GM21529 (cell line): ENCODE data around the gene HARS2.
"Not testable (repeated sequence)": the region's sequence is repeated elsewhere in the genome, so short reads cannot be mapped to it uniquely, and the experiment has no call there.

Experiments
- ATAC-seq: cut with Tn5 transposase; IDR thresholded peaks from one replicate; pipeline ENCODE4 v1.9.1; 2021; ENCODE audit not compliant: unreplicated experiment

Gene HARS2, protein sequence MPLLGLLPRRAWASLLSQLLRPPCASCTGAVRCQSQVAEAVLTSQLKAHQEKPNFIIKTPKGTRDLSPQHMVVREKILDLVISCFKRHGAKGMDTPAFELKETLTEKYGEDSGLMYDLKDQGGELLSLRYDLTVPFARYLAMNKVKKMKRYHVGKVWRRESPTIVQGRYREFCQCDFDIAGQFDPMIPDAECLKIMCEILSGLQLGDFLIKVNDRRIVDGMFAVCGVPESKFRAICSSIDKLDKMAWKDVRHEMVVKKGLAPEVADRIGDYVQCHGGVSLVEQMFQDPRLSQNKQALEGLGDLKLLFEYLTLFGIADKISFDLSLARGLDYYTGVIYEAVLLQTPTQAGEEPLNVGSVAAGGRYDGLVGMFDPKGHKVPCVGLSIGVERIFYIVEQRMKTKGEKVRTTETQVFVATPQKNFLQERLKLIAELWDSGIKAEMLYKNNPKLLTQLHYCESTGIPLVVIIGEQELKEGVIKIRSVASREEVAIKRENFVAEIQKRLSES

DNA sequence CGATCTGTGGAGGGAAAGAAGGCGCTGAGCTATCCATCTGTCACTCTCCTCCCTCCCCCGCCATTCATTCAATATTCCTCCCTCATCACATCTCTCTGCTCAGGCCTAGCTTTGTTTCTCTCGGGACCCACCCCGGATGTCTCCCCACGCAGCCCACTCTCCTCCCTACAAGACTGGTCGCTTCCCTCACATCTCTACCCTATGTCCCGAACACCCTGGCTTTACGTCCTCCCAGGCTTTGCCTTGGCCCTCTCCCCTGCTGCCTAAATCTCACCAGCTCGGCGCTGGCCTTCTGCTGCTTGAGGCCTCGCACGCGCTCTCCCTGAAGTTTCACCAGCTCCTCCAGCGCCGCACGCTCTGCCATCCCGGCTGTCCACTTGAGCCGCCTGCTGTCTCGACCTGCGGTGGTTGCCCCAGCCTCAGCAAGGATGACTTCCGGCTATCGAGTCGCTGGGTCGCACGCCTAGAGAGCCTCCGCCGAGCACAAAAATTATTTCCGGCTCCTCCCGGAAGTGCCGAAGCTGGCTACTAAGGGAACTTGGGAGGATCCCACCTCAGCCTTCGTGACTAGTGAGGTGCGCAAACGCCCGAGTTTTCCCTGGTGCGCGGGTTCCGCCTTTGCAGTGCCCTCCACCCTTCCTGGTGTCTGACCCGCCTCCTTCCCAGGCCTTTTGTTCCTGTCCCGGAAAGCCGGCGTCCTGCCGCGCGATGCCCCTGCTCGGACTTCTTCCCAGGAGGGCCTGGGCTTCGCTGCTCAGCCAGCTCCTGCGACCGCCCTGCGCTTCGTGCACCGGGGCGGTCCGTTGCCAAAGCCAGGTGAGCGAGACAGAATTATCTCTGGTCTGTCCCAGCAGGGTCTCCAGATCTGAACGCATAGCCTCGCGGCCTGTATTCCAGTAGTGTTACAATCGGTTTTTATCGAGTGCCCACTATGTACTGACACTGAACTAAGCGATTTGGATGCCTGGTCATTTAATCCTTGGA is at the start of gene HARS2, which contains the start of gene HARS1:
TSS of gene HARS2 (plus strand) at position 515 of the 984 bp plus-strand sequence. CDS start at position 709, 194 bp downstream.
TSS of gene HARS1 (minus strand) at position 430 of the 984 bp plus-strand sequence. CDS start at position 364, 66 bp downstream.
- ATAC-seq = peak; percentile 96

DNA sequence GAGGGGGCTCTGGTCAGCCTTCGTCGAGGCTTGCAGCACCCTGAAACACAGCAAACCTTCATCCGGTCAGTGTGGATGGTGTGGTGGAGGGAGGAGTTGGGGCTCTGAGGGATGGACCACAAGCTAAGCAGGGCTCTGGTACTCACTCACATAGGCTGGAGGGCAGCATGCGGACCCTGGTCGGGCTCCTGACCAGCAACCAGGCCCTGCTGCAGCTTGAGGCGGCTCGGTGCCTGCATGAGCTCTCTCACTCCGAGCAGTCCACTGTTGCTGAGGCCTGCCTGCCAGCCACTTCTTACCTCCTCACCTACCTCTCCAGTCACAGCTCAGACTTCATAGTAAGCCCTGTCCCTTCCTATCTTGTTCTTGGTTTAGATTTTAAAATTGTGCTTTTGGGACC is 49.5 kb upstream of the HARS2 start:
- no peak for ATAC-seq

DNA sequence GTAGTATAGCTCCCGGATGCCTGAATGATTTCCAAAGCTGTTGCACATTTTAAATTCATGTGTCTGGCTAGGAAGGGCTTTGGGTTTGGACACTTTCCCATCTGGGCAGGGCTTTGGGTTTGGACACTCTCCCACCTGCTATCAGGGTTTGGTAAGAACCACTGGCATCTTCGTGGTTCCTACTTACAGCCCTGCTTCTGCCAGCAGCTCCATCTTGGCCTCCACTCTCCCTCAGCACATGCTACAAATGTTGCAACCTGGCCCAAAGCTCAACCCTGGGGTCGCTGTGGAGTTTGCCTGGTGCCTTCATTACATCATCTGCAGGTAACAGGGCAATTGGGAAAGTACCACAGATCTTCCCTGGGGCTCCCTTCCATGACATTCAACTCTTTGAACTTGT is 48.5 kb upstream of the HARS2 start:
- ATAC-seq = no peak

DNA sequence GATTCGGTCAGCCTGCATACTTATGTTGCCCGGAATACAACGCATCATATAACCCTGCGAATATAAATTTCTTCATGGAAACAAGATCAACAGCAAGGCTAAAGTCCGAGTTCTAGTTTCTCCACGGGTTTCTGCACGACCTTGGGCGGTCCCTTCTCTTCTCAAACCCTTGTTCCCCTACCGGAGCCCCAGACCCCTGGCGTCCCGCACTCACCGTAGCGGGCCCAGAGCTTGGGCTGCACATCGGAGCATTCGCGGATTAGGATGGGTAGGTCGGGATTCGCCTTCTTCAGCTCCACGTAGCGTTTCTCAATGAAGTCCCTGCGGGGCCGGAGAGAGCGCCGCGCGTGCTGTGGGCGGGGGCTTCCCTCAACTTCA is 44.2 kb upstream of the HARS2 start:
- ATAC-seq = peak; percentile 14

DNA sequence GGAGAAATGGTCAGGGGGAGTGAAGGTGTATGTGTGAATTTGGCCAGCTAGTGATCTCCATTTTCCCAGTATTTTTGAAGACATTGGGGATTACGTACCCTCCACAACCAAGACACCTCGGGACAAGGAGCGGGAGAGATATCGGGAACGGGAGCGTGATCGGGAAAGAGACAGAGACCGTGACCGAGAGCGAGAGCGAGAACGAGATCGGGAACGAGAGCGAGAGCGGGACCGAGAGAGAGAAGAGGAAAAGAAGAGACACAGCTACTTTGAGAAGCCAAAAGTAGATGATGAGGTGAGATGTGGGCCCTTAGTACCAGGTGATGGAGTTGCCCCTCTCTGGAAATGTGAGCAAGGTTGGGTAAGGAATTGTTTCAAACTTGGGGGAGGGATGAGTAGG is 32.4 kb upstream of the HARS2 start:
- ATAC-seq = no peak

DNA sequence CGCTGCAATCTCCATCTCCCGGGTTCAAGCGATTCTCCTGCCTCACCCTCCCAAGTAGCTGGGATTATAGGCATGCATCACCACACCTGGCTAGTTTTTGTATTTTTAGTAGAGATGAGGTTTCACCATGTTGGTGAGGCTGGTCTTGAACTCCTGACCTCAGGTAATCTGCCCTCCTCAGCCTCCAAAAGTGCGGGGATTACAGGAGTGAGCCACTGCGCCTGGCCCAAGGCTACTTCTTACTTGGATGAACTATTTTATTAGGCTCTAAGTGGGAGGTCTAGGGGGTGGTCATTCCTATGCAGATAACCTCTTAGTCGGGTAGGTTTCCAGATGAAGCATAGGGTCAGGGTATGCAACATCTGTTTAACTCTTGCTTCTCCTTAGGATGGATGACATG is 30.9 kb upstream of the HARS2 start:
- ATAC-seq = not testable (repeated sequence)

DNA sequence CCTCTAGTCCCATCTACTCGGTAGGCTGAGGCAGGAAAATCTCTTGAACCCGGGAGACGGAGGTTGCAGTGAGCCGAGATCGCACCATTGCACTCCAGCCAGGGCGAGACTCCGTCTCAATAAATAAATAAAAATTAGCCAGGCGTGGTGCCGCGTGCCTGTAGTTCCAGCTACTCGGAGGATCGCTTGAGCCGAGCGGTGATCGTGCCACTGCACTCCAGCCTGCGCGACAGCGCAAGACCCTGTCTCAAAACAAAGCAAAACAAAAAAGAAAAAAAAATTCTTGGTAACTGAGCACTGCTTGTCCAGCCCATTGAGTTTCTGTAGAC is 27.3 kb upstream of the HARS2 start:
- ATAC-seq = no peak

DNA sequence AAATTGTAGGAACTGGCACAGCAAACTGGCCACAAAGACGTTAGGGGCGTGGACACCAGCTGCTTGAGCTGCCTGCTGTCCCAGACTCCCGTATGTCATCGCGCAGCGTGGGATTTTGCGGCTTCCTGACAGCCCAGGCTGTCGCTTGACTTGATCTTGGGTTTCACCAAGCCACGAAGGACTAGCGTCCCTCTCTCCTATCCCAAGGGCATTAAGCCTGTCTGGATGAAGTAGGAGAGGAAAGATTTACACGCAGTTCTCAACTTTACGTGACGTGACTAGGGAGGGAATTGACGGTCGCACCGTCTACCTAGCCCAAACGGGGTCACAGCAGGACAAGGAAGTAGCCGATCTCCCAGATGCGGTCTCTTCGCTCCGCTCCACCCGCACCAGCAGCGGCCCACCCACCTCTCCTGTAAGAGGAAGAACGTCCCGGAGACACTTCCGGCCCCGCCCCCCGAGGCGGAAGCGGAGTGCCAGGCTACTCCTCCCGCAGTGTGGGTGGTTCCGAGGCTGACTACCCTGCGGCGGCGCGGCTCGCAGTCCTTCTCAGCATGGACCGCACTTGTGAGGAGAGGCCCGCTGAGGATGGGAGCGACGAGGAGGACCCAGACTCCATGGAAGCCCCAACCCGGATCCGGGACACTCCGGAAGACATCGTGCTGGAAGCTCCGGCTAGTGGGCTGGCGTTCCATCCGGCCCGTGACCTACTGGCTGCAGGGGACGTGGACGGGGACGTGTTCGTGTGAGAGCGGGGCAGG is 26.7 kb upstream of the HARS2 start, which contains the start of gene WDR55:
TSS of gene WDR55 (plus strand) at position 546 of the 761 bp plus-strand sequence. CDS start at position 555, 9 bp downstream.
- peak; percentile 97 for ATAC-seq

DNA sequence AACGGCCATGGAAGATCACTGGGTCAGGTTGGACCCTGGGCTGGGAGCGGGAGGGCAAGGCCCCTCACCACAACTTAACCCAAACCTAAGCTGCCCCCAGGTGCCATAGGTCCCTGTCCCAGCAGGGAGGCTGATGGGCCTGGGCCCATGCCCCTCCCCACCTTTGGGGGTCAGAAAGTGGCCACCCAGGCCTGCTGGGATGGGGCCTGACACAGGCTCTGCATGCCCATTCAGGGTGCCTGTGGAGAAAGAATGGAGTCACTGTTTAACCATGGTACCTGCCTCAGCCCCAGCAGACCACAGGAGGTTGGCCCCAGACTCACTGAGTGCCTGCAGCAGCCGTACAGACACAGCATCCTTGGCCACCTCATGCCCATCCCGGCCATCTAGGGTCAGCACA is 20.2 kb upstream of the HARS2 start:
- ATAC-seq = not testable (repeated sequence)

DNA sequence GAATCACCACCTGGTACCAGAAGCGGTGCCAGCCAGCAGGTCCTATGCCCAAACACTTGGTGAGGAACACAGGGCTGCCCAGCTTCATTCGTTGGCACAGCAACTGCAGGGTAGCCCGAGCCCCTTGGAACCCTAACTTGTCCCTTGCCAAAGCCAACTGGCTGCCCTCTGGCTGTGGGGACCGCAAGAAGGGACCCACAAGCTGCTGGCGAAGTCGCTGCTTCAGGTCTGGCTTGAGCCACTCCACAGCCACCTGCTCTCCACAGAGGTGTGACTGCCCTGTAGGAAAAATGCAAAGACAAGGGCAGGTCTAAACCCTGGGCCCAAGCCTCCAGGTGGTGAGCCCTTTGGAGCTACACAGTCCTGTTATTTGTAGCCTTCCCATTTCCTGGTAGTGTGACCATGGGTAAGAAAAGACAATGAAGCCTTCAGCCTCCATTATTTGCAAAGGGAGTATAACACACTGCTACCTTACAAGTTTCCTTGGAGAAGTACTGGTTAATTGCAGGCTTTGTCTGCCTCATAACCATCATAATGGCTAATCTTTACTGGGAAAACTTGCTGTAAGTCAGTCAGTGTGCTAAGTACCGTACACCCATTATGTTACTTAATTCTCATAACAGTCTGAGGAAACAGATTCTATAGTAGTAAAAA is 19.7 kb upstream of the HARS2 start:
- ATAC-seq = no peak

DNA sequence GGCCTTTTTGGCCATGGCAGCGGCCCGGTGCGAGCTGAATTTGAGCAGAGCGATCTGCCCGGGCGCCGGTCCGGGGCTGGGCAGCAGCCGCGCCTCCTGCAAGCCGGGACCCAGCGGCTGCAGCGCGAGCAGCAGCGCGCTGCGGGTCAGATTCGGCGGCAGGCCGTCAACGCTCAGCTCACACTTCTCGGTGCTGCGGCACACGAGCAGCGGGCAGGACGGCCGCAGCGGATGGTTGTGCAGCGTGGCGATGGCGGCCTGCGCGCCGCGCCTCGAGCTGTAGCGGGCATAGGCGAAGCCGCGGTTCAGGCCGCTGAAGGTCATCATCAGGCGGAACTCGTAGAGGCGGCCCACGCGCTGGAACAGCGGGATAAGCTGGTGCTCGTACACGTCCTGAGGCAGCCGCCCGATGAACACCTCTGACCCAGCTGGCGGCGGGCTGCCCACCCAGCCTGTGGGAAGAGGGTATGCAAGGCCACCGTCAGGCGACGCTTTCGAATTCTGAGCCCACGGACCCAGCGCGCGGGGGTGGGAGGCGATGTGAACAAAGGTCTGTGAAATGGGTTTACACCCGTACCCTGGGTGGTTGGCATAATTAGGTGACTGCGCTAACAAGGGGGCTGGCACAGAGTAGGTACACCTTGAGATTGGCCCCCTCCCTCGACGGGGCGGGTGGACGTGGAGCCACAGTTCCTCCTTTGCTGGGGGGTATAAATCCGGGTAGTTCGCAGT is 18.6 kb upstream of the HARS2 start:
- ATAC-seq = no peak

DNA sequence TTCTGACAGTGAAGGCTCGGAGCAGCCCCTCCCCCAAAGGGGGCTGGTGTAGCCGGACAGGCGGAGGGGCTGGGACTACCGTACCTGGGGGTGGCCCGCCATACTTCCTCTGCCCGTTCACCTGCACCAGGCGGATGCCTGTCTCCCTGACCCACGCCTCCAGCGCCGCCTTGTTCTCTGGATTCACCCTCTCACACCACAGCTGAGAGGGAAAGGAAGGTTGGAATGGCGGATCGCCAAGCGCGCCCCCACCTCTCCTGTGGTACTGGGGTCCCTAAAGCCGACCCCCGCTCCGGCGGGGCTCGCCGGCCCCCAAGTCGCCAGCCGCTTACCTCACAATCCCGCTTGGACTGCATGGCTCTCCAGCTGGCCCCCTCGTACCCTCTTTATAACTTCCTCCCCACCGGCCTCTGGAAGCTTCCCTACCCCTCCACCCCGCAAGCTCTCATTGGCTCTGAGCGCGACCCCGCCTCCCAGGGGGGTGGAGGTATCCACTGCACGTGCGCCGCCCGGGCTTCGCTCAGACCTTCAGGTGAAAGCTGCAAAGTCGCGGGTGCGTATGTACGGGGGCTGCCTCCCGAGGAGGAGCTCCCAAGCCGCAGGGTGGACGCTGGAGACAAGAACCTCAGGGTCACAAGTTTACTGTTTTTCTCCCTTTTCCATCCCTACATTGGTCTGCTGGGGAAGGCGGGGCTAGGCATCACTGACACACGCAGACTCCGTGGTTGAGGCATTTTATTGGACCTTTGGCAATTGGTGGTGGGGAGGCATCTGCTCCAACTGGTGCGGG is 17.9 kb upstream of the HARS2 start, which contains the start of gene DND1:
TSS of gene DND1 (minus strand) at position 390 of the 790 bp plus-strand sequence. CDS start at position 356, 34 bp downstream.
- no peak for ATAC-seq

DNA sequence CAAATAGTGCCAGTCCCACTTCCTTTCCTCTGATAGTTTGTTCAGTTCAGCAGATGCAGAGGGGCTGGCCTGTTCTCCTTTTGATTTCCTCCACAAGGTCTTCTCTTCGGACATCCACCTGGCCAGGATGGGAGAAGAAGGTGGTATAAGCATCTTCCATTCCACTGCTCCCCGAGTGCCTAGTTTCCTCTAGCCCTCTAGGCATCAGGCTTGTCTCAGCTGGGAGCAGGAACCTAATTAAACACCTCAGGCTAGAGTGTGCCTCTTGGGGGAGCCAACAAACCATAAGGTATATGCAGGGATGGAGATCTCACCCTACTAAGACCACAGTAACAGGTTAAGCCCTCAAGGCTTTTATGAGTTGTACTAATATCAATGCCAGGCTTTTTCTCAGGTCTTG is 17.0 kb upstream of the HARS2 start:
- no peak for ATAC-seq

DNA sequence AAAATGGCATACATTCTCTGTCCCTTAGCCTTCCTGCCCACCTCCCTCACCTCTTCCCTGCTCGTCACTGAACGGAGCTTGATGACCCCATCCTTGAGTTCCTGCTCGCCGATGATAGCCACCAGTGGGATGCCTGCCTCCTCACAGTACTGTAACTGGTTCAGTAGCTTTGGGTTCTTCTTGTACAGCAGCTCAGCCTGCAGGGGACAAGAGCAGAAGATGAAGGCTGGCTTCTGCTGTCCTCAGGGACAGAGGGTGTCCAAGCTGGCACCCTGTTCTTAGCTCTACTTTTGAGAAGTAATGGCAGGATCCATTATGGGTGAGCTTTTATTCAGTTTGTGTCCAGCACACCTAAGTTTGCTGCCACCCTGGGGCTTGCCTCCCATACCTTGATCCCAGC is 16.6 kb upstream of the HARS2 start:
- ATAC-seq = no peak

DNA sequence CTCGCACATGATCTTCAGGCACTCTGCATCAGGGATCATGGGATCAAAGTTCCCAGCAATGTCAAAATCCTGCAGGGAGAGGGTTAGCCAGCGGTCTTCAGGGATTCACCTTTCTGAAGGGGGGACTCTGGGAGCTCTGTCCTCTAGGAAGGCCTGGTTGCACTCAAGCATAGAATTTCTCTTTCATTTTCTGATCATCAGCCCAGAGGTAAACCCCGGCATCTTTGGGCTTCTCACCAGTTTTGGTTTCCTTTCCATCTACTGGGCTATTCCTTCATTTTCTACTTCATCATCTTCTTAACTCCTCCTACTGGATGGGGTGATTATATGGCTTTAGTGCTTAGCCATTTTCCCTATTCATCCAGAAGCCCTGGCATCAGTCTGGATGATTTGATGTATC is 13.3 kb upstream of the HARS2 start:
- ATAC-seq = peak; percentile 50

DNA sequence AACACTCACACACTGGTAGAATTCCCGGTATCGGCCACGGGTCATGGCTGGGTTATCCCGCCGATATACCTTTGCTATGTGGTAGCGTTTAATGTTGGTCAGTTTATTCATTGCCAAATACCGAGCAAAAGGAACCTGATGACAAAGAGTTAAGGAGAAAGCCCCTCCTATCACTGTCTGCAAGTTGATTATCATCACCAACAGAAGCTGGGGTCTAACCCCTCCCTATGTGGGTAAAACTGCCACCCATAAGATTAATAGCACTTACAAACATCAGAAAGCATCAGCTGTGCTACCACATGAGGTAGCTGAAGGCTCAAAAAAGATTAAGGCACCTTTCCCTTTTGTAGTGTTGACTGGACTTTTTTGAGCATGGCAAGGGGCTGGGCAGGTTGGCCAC is 12.3 kb upstream of the HARS2 start:
- ATAC-seq = no peak

DNA sequence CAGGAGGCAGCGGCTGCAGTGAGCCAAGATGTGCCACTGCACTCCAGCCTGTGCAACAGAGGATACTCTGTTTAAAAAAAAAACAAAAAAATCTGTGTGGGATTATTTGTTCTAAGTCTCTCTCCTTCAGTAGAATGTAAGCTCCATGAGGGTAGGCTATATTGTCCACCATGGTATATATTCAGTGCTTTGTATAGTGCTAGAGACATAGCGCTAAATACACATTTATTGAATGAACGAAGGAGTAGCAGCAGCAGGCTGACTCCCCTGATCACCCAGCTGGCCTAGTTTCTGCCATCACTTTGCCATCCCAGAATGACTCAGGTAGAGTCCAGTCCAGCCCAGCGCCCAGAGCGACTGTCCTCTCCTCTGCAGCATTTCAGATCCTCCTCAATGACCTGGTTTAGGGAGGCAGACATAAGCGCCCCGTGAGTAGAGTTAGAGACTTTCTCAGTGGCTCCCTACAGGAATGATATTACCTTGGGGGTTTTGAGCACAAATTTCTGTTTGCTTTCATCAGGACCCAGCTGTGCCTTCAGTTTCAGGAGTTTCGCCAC is 801 bp upstream of the HARS2 start:
- ATAC-seq = peak; percentile 6

DNA sequence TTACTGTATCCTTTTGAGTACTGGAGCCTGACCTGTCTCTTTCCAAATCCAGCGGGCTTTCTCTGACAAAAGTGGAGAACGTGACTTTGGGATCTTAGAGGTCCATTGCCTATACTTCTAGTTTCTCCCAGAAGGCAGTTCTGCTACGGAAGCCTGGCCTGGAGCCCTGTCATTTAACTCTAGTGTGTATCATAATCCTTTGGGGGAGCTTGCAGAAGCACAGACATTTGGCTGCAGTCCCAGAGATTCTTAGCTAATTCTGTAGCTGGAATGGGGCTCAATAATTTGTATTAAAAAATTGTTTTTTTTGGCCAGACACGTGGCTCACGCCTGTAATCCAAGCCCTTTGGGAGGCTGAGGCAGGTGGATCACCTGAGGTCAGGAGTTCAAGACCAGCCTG is 3.0 kb downstream of the HARS2 start:
- ATAC-seq = no peak
